ENCODE data around the gene TM2D1.
"Not testable (repeated sequence)": the region's sequence is repeated elsewhere in the genome, so short reads cannot be mapped to it uniquely, and the experiment has no call there.

TM2D1 gene

DNA sequence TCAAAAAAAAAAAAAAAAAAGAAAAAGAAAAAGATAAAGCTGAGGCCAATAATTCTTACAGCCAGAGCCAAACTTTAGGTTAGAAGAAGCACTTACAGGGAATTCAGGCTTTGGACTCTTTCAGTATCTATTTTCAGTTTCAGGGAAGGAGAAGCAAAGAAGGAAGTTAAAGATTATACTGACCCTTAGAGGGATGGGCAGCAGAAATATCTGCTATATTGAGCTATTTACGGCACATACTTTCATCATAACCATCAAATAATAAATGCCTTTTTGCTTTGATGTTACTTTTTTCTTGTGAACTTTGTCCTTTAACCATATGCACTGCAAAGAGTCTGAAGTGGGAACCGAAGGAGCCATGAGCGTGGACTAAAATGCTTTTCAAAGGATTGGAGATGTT lies 42.0 kb downstream of the TM2D1 start:
- H3K4me3 ChIP-seq (ENCODE audit: low read depth, low read length) = no peak overlapping the region
- TF ChIP-seq, protein P1, sequence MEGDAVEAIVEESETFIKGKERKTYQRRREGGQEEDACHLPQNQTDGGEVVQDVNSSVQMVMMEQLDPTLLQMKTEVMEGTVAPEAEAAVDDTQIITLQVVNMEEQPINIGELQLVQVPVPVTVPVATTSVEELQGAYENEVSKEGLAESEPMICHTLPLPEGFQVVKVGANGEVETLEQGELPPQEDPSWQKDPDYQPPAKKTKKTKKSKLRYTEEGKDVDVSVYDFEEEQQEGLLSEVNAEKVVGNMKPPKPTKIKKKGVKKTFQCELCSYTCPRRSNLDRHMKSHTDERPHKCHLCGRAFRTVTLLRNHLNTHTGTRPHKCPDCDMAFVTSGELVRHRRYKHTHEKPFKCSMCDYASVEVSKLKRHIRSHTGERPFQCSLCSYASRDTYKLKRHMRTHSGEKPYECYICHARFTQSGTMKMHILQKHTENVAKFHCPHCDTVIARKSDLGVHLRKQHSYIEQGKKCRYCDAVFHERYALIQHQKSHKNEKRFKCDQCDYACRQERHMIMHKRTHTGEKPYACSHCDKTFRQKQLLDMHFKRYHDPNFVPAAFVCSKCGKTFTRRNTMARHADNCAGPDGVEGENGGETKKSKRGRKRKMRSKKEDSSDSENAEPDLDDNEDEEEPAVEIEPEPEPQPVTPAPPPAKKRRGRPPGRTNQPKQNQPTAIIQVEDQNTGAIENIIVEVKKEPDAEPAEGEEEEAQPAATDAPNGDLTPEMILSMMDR (IDR thresholded peaks at IDR 0.05; ENCODE audit: low read depth, low read length) = no peak

DNA sequence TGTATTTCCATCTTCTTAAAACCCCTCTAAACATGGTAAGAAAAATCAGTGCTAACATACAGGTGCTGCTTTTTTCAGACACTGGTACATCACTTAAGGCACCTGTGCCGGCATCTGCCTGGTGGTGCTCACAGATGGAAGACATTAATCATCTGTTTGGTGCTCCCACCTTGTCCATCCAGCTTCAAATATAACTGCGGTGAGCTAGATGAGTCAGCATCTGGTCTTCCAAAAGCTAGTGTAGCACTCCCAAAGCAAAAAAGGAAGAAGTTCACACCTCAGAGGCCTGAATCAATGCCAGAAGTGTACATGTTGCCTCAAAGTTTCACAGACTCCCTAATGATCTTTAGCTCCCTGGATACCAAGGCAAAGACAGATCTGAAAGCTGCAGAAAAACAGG lies 44.4 kb downstream of the TM2D1 start:
- no peak overlapping the region for H3K4me3 ChIP-seq (ENCODE audit: low read depth, low read length)
- TF ChIP-seq, protein P1 (IDR thresholded peaks at IDR 0.05; ENCODE audit: low read depth, low read length) = no peak

DNA sequence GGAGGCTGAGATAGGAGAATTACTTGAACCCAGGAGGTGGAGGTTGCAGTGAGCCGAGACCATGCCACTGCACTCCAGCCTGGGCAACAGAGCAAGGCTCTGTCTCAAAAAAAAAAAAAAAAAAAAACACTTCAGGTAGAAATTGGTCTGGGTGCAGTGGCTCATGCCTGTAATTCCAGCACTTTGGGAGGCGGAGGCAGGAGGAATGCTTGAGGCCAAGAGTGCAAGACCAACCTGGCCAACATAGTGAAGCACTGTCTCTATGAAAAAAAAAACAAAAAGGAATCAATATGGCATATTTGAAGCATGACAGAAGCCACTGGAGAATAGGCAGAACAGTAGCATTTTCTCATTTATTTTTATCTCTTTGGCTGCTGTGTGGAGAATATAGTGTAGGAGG lies 48.1 kb downstream of the TM2D1 start:
- H3K4me3 ChIP-seq (ENCODE audit: low read depth, low read length) = not testable (repeated sequence)

DNA sequence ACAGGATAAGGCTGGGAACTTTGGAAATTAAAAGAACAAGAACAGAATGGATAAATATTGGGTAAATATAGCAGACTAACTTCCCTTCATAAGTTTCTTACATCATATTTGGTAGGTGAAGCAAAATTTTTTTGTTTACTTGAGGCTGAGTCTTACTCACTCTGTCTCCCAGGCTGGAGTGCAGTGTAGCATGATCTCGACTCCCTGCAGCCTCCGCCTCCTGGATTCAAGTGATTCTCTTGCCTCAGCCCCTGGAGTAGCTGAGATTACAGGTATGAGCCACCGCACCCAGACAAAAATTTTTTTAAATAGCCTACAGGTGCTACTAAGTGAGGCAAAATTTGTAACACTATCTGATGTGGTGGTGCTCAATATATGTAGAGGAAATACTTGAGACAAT lies 50.7 kb downstream of the TM2D1 start:
- TF ChIP-seq, protein P1 (IDR thresholded peaks at IDR 0.05; ENCODE audit: low read depth, low read length) = no peak
- no peak overlapping the region for H3K4me3 ChIP-seq (ENCODE audit: low read depth, low read length)

DNA sequence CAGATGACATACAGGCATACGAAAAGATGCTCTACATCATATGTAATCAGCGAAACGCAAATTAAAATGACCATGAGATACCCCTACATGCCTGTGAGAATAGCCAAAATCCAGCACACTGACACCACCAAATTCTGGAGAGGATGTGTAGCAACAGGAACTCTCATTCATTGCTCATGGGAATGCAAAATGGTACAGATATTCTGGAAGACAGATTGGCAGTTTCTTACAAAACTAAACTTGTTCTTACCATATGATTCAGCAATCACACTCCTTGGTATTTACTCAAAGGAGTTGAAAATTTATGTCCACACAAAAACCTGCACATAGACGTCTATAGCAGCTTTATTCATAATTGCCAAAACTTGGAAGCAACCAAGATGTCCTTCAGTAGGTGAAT lies 52.6 kb downstream of the TM2D1 start:
- H3K4me3 ChIP-seq (ENCODE audit: low read depth, low read length) = no peak overlapping the region
- TF ChIP-seq, protein P1 (IDR thresholded peaks at IDR 0.05; ENCODE audit: low read depth, low read length) = no peak

DNA sequence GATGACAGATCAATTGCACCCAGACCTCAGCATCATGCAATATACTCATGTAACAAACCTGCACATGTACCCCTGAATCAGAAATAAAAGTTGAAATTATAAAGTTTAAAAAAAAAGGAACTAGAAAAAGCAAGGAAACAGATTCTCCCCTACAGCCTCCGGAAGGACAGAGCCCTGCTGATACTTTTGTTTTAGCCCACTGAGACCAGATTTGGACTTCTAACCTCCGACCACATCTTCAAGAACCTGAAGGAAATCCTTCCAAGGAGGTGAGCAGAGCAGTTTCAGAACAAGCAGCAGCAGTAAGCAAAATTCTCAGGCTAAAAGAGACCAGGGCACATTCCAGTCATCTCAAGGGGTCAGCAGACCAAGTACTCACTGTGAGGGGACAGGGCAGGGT lies 54.5 kb downstream of the TM2D1 start:
- H3K4me3 ChIP-seq (ENCODE audit: low read depth, low read length) = no peak overlapping the region
- TF ChIP-seq, protein P1 (IDR thresholded peaks at IDR 0.05; ENCODE audit: low read depth, low read length) = no peak

DNA sequence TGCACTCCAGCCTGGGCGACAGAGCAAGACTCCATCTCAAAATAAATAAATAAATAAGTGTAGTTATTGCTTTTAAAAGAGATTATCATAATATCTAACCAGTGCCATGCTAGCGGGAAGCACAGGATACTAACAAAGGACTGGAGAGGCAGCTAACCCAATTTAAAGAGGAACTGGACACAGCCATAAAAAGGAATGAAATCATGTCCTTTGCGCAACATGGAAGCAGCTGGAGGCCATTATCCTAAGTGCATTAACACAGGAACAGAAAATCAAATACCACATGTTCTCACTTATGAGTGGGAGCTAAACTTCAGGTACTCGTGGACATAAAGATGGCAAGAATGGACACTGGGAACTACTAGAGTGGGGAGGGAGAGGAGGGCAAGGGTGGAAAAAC lies 54.9 kb downstream of the TM2D1 start:
- TF ChIP-seq, protein P1 (IDR thresholded peaks at IDR 0.05; ENCODE audit: low read depth, low read length) = no peak
- no peak overlapping the region for H3K4me3 ChIP-seq (ENCODE audit: low read depth, low read length)

DNA sequence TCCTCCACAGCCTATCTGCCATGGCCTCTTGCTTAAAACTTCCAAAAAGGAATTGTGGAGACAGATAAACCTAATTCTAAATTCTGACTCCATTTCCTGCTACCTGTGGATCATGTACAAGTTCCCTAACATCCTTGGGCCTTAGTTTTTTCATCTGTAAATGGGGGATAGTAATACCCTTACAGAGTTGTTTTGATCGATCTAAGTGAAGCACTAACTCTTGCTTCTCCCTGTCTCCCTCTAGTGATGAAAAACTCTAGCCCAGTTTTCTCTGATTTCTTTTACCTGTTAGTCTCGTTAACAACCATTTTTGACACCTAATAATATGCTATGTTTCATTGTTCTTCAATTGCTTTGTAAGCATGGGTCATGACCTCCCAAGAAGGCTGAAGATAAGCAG lies 65.9 kb downstream of the TM2D1 start:
- H3K4me3 ChIP-seq (ENCODE audit: low read depth, low read length) = no peak overlapping the region
- TF ChIP-seq, protein P1 (IDR thresholded peaks at IDR 0.05; ENCODE audit: low read depth, low read length) = no peak
